Activated naive CD8-positive, alpha-beta T cell treated with anti-CD3 and anti-CD28 coated beads, Interleukin-2, amount 50 U/mL, for 24 hours (primary cell): ENCODE measurements around the gene ZNF641.
"Not testable (repeated sequence)": the region's sequence is repeated elsewhere in the genome, so short reads cannot be mapped to it uniquely, and the experiment has no call there.

Experiments used
- ATAC-seq: fragments of 150-1000 bp; cut with Tn5 transposase; one replicate; pipeline ENCODE4 v1.10.0; 2021
- DNase-seq: peaks from one replicate; pipeline ENCODE4 v3.0.0; 2021
- H3K27ac Mint-ChIP-seq: one replicate; pipeline ENCODE4 v1.8.0; 2021; ENCODE audit warnings: mild to moderate bottlenecking, mixed read lengths
- H3K27me3 Mint-ChIP-seq: one replicate; pipeline ENCODE4 v1.8.0; 2021; ENCODE audit warnings: mixed read lengths
- H3K36me3 Mint-ChIP-seq: one replicate; pipeline ENCODE4 v1.8.0; 2021; ENCODE audit warnings: low read depth, mixed read lengths
- H3K4me1 Mint-ChIP-seq: one replicate; pipeline ENCODE4 v1.8.0; 2021; ENCODE audit warnings: mixed read lengths
- H3K4me3 Mint-ChIP-seq: one replicate; pipeline ENCODE4 v1.8.0; 2021; ENCODE audit warnings: mild to moderate bottlenecking, moderate library complexity, mixed read lengths
- H3K9me3 Mint-ChIP-seq: one replicate; pipeline ENCODE4 v1.8.0; 2021; ENCODE audit warnings: mixed read lengths

Gene ZNF641

GRCh38 chr12:48351022-48351708, 446 bp upstream of the ZNF641 start:
- peaks cover 24% of the 10 kb centered on the region for H3K4me1 Mint-ChIP-seq
- peak overlapping the region; percentile 72 for H3K27ac Mint-ChIP-seq
- H3K9me3 Mint-ChIP-seq = no peaks in the 10 kb centered on the region
- peak; percentile 41 for ATAC-seq
- peaks cover 11% of the 10 kb centered on the region for H3K36me3 Mint-ChIP-seq
- peak overlapping the region; percentile 78 for H3K4me3 Mint-ChIP-seq
- DNase-seq = no peak
- H3K27me3 Mint-ChIP-seq = no peaks in the 10 kb centered on the region

DNA sequence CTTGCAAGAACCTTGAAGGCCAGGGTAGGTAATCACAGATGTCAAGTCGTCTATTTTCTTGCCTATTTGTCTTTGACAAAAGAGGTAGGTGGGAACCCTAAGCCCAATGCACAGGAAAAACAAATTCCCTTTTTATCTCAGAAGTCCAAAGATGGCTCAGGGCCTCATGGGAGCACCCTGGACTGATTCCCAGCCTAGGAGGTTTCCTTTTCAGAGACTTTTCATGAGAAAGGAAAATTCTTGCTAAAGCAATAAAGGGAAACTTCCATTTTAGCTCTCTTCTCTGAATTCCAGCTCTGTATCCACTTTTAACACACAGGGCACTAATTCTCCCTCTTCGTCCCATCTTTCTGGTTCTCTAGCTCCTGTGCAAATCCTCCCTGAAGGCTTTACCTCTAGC, 1.2 kb downstream of the ZNF641 start:
- H3K36me3 Mint-ChIP-seq = peaks cover 23% of the 10 kb centered on the region
- peaks cover 34% of the 10 kb centered on the region for H3K4me1 Mint-ChIP-seq
- H3K9me3 Mint-ChIP-seq = no peaks in the 10 kb centered on the region
- H3K27me3 Mint-ChIP-seq = no peaks in the 10 kb centered on the region
- H3K4me3 Mint-ChIP-seq = peak overlapping the region; percentile 93
- ATAC-seq (no peak), DNase-seq (no peak)
- no peak overlapping the region for H3K27ac Mint-ChIP-seq

- no peak for DNase-seq
- Mint-ChIP-seq H3K27me3 (no peaks in the 10 kb centered on the region), H3K27ac (no peak overlapping the region), H3K36me3 (peaks cover 42% of the 10 kb centered on the region), H3K4me3 (no peak overlapping the region), H3K4me1 (peaks cover 17% of the 10 kb centered on the region), H3K9me3 (no peaks in the 10 kb centered on the region)
- no peak for ATAC-seq
Observed at GRCh38 chr12:48342980-48343379, 7.7 kb downstream of the ZNF641 start.

DNA sequence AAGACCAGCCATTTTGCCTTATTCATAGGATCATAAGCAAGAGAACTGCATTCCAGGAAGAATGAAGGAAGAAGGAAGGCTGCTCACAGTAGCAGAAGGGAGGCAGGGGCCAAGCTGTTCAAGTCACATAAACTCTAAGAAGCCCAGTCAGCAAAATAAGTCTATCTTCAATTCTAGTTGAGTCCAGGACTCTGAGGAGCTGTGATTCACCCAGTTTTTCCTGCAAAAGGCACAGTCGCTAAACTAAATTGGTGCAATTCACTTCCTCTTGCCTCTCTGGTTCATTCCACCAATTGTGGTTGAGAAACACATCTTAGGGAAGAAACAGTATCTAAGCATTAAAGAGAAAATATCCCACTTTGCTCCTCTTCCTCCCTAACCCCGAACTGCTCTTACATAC, 9.8 kb downstream of the ZNF641 start:
- peaks cover 38% of the 10 kb centered on the region for H3K36me3 Mint-ChIP-seq
- ATAC-seq (no peak), DNase-seq (no peak)
- no peaks in the 10 kb centered on the region for H3K27me3 Mint-ChIP-seq
- peaks cover 11% of the 10 kb centered on the region for H3K4me1 Mint-ChIP-seq
- no peak overlapping the region for H3K27ac Mint-ChIP-seq
- no peak overlapping the region for H3K4me3 Mint-ChIP-seq
- H3K9me3 Mint-ChIP-seq = peaks cover 3% of the 10 kb centered on the region

- H3K27me3 Mint-ChIP-seq = no peaks in the 10 kb centered on the region
- peaks cover 8% of the 10 kb centered on the region for H3K9me3 Mint-ChIP-seq
- peaks cover 26% of the 10 kb centered on the region for H3K36me3 Mint-ChIP-seq
- DNase-seq (no peak), ATAC-seq (no peak)
- peaks cover 13% of the 10 kb centered on the region for H3K4me1 Mint-ChIP-seq
- H3K27ac Mint-ChIP-seq = no peak overlapping the region
- H3K4me3 Mint-ChIP-seq = no peak overlapping the region
Observed at GRCh38 chr12:48339442-48340117, 11.1 kb downstream of the ZNF641 start.

DNA sequence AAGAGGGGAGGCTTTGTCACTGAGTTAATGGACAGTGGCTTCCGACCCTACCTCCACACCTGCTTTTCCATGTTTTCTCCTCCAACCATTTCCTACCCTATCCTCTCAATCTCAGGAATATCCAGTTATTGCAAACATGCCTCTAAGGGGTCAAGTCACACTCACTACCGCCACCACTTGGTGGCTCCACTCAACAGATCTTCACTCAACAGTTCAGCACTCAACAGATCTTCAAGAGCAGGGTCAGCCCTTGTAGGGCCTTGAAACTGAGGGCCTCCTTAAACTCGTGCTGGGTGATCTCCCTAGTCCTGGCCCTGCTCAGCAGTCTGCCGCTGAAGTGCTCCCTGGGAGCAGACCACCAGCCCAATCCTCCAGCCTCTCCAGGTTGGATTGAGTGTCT, 14.2 kb downstream of the ZNF641 start:
- ATAC-seq = no peak

DNA sequence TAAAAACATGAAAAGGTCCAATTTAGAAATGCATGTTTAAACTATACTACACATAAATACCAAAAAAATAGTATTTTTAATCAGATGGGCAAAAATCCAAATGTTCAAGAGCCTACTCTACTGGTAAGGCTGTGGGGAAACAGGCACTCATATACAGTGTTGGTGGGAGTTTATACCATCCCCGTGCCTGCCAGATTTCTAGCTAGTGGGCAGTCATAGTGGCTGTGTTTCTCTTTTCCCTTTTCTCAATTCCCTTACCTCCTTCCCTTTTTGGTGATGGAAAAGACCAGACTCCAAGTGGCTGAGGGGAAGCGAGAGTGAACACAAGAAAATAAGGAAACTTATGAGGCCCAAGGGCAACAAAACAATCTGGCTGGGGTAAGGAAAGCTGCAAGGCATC, 14.7 kb downstream of the ZNF641 start:
- DNase-seq = no peak
- peaks cover 9% of the 10 kb centered on the region for H3K36me3 Mint-ChIP-seq
- H3K9me3 Mint-ChIP-seq = peaks cover 8% of the 10 kb centered on the region
- H3K27me3 Mint-ChIP-seq = no peaks in the 10 kb centered on the region
- H3K4me3 Mint-ChIP-seq = no peak overlapping the region
- H3K4me1 Mint-ChIP-seq = peaks cover 12% of the 10 kb centered on the region
- ATAC-seq = no peak
- no peak overlapping the region for H3K27ac Mint-ChIP-seq

More for the DNA sequence above, 14.2 kb downstream of the ZNF641 start:
- Mint-ChIP-seq H3K36me3 (peaks cover 10% of the 10 kb centered on the region), H3K4me1 (peaks cover 13% of the 10 kb centered on the region), H3K4me3 (no peak overlapping the region), H3K27ac (no peak overlapping the region), H3K27me3 (no peaks in the 10 kb centered on the region), H3K9me3 (peaks cover 8% of the 10 kb centered on the region)
- no peak for DNase-seq

GRCh38 chr12:48334808-48335207, 15.9 kb downstream of the ZNF641 start:
- Mint-ChIP-seq H3K4me3 (no peak overlapping the region), H3K36me3 (peaks cover 5% of the 10 kb centered on the region), H3K27me3 (no peaks in the 10 kb centered on the region), H3K27ac (no peak overlapping the region), H3K4me1 (peaks cover 12% of the 10 kb centered on the region), H3K9me3 (peaks cover 8% of the 10 kb centered on the region)
- ATAC-seq = peak; percentile 80
- peak; percentile 39 for DNase-seq

DNA sequence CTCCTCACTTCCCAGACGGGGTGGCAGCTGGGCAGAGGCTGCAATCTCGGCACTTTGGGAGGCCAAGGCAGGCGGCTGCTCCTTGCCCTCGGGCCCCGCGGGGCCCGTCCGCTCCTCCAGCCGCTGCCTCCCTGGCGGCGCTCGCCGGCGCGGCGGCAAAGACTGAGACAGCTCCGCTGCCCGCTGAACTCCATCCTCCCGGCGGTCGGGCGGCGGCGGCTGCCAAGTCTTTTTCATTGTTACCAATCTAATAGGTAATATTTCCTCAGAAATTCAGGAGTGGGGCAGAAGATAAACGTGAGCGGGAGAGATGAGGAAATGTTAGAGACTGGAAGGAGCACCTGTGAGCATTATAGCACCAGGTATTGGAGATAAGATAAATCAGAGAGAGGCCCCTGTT, 17.0 kb downstream of the ZNF641 start:
- H3K27ac Mint-ChIP-seq, DNase-seq, ATAC-seq, H3K4me3 Mint-ChIP-seq, H3K27me3 Mint-ChIP-seq, H3K9me3 Mint-ChIP-seq, H3K36me3 Mint-ChIP-seq: not testable (repeated sequence)
- H3K4me1 Mint-ChIP-seq = peaks cover 12% of the 10 kb centered on the region

GRCh38 chr12:48331399-48331798, 19.3 kb downstream of the ZNF641 start:
- Mint-ChIP-seq H3K36me3 (peaks cover under 1% of the 10 kb centered on the region), H3K9me3 (peaks cover 5% of the 10 kb centered on the region), H3K4me3 (no peak overlapping the region)

DNA sequence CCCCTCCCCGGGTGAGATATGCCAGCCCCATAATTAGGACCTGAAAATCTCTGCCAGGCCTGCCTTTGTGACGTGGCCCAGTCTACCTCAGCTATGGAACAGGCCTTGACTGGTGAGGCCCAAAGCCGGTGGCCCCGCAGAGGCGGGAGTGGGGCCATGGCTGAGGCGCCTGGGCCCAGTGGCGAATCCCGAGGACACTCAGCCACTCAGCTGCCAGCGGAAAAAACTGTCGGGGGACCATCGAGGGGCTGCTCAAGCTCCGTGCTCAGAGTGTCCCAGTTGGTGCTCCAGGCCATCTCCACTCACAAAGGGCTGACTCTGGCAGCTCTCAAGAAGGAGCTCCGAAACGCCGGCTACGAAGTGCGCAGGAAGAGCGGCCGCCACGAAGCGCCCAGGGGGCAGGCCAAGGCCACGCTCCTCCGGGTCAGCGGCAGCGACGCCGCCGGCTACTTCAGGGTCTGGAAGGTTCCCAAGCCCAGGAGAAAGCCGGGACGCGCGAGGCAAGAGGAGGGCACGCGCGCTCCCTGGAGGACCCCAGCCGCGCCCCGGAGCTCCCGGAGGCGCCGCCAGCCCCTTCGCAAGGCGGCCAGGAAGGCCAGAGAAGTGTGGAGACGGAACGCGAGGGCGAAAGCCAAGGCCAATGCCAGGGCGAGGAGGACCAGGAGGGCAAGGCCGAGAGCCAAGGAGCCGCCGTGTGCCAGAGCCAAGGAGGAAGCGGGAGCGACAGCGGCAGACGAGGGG, 21.4 kb downstream of the ZNF641 start:
- H3K4me3 Mint-ChIP-seq = no peak overlapping the region

More at GRCh38 chr12:48331399-48331798, 19.3 kb downstream of the ZNF641 start:
- no peak for DNase-seq
- H3K4me1 Mint-ChIP-seq = peaks cover 12% of the 10 kb centered on the region
- no peaks in the 10 kb centered on the region for H3K27me3 Mint-ChIP-seq
- ATAC-seq = no peak
- H3K27ac Mint-ChIP-seq = no peak overlapping the region

DNA sequence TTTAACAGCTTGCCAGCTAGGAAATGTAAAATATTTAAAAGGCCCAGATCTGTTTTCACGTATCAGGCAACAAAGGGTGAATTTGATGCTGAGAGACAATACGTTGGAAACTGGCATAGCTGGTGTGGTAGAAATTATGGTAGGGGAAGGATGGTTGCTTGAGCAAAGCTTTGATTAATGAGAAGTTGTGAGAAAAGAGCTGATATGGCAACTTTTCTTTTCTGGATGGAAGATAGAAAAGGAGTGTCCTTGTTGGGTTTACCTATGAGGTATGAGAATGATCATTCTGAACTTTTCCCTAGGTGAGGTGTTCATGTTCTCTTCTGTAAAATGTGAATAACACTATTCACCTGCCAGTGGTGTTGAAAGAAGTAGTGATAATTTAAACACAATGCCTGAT, 34.2 kb downstream of the ZNF641 start:
- no peaks in the 10 kb centered on the region for H3K36me3 Mint-ChIP-seq
- no peak for ATAC-seq

More for the DNA sequence above, 21.4 kb downstream of the ZNF641 start:
- peaks cover under 1% of the 10 kb centered on the region for H3K4me1 Mint-ChIP-seq
- no peak overlapping the region for H3K27ac Mint-ChIP-seq
- H3K36me3 Mint-ChIP-seq = no peaks in the 10 kb centered on the region
- ATAC-seq = no peak
- no peak for DNase-seq
- H3K9me3 Mint-ChIP-seq = no peaks in the 10 kb centered on the region
- peaks cover 4% of the 10 kb centered on the region for H3K27me3 Mint-ChIP-seq

GRCh38 chr12:48311313-48311712, 39.4 kb downstream of the ZNF641 start:
- Mint-ChIP-seq H3K27ac (no peak overlapping the region), H3K4me3 (no peak overlapping the region), H3K9me3 (peaks cover 1% of the 10 kb centered on the region), H3K4me1 (no peaks in the 10 kb centered on the region), H3K27me3 (no peaks in the 10 kb centered on the region), H3K36me3 (no peaks in the 10 kb centered on the region)
- no peak for DNase-seq
- ATAC-seq = no peak

More for the DNA sequence above, 34.2 kb downstream of the ZNF641 start:
- H3K27me3 Mint-ChIP-seq = no peaks in the 10 kb centered on the region
- no peaks in the 10 kb centered on the region for H3K4me1 Mint-ChIP-seq
- no peak for DNase-seq
- peaks cover 16% of the 10 kb centered on the region for H3K9me3 Mint-ChIP-seq
- H3K4me3 Mint-ChIP-seq = no peak overlapping the region
- H3K27ac Mint-ChIP-seq = no peak overlapping the region

DNA sequence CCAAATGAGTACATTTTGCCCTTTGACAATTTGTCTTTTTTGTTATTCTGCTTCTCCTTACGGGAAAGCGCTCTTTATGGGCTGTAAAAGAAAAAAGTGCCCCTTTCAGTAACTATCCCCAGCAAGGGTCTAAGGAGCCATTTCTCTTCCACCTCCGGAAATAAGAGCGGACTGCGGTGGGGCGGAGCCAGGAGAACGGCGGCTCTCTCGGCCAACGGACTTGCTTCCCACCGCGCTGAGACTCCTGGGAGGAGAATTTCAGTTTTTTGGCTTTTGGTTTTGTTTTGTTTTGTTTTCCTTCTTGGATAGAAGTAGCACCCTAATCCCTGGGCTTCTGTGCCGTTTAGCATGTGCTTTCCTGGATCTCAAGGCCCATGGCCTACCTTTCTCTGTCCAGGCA, 43.5 kb downstream of the ZNF641 start:
- H3K27me3 Mint-ChIP-seq = no peaks in the 10 kb centered on the region
- no peaks in the 10 kb centered on the region for H3K9me3 Mint-ChIP-seq
- no peak for DNase-seq
- H3K4me3 Mint-ChIP-seq = no peak overlapping the region
- no peak for ATAC-seq
- H3K36me3 Mint-ChIP-seq = no peaks in the 10 kb centered on the region
- H3K27ac Mint-ChIP-seq = no peak overlapping the region
- H3K4me1 Mint-ChIP-seq = no peaks in the 10 kb centered on the region

DNA sequence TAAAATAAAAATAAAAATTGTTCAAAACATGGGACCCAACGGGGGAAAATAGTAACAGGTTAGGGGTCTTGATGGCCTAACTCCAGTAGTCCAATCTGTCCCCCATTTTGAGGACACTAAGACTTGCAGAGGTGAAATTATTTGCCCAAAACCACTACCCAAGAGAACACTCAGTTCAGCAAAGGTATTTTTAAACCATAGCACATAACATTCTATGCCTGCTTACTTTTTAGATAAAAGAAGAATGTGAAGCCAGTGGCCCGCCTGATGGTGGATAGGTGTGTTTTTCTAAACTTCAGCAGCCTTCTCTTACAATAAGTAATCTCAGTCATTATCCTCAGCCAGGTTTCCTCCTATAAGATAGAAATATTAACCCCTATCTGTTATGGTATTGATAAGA, 45.5 kb downstream of the ZNF641 start:
- H3K36me3 Mint-ChIP-seq = no peaks in the 10 kb centered on the region

More for the DNA sequence above, 45.5 kb downstream of the ZNF641 start:
- no peaks in the 10 kb centered on the region for H3K9me3 Mint-ChIP-seq
- no peak overlapping the region for H3K4me3 Mint-ChIP-seq
- no peaks in the 10 kb centered on the region for H3K27me3 Mint-ChIP-seq
- ATAC-seq (no peak), DNase-seq (no peak)
- H3K4me1 Mint-ChIP-seq = no peaks in the 10 kb centered on the region
- H3K27ac Mint-ChIP-seq = no peak overlapping the region
